GM19043 (cell line): ENCODE measurements around the gene TUSC7.

Source experiments
- ATAC-seq: cut with Tn5 transposase; IDR thresholded peaks from one replicate; pipeline ENCODE4 v1.9.1; 2021; ENCODE audit warnings: low read depth; ENCODE audit not compliant: unreplicated experiment

TUSC7 gene

GRCh38 chr3:116759316-116759715 lies 49.7 kb downstream of the TUSC7 start:
- ATAC-seq = no peak
